ENCODE measurements around the gene PELO.

The PELO gene

GRCh38 chr5:52772668-52773067, 15.0 kb upstream of the PELO start:
- no peak for DNase-seq (ENCODE audit: low read depth)

DNA sequence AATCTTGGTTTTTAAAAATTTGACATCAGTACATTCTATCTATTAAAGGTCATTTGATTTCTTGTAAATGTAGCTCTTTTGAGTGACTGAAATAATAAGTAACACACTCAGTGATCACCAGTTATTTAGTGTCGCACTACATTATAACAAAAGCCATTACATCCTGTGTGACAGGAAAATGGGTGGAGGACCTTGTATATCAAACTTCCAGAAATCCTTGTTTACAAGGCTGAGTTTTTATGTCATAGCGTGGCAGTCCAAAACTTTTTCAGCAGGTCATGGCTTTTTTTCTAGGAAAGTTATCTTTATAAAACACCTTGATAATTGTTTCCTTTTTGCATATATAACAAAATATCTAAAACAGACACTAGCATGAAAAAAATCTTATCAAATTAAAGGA, 14.4 kb upstream of the PELO start:
- no peak for DNase-seq (ENCODE audit: low read depth)

GRCh38 chr5:52774005-52774410, 13.7 kb upstream of the PELO start:
- DNase-seq (ENCODE audit: low read depth) = no peak

- DNase-seq (ENCODE audit: low read depth) = no peak
These were observed 11.6 kb upstream of the PELO start for GRCh38 chr5:52776116-52776515.

- no peak for DNase-seq (ENCODE audit: low read depth)
These were observed 10.5 kb upstream of the PELO start for GRCh38 chr5:52777186-52777585.

DNA sequence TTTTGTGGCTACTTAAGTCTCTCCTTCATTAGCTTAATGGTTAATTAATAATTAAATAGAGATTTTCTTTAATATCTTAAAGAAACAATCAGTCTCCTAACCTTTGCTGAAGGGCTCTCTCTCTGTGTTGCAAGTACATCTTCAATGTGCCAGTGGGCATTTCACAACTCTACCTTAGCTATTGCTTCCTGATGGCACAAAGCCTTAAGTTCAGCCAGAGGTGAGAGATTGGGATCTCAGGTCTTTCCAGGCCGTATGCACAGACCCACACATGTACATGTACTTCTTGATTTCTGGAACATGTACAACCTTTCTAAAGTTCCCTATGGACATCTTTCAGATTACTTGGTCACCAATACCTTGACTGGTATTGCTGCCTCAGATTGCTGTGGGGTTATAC, 8.9 kb upstream of the PELO start:
- no peak for DNase-seq (ENCODE audit: low read depth)

GRCh38 chr5:52779213-52779612, 8.5 kb upstream of the PELO start:
- DNase-seq (ENCODE audit: low read depth) = no peak

DNA sequence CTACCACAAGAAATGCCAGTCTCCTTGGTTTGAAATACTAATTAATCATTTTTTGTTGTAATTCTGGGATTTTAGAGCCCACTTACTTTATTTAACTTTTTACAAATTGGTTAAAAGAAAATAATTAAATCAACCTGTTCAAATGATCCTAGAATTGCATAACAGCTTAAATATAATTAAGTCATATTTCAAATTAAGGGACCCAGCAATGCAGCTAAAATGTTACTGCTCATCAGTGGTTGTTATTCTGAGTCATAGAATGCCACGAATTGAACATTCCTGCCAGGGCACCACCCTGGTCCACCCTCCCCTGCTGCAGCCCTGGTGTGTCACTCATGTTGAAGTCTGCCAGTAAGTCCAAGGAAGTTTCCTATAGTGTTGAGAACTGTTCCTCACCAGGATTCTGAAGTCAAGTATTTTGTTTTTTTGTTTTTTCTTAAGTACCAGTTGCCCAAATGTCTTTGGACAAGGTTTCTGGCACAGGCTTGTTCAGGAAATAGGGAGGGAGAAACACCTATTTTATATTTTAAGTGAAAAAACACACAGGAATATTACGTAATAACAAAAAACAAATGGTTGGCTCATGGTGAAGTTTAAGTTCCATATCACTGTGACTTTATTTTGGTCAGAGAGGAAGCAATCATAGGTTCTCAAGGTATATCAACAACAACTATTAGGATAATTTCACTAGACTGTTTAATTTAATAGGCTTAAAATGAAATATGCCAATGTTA, 4.3 kb upstream of the PELO start:
- DNase-seq (ENCODE audit: low read depth) = no peak

GRCh38 chr5:52784737-52785136, 3.0 kb upstream of the PELO start:
- no peak for DNase-seq (ENCODE audit: low read depth)

GRCh38 chr5:52786391-52786790, 1.3 kb upstream of the PELO start:
- DNase-seq (ENCODE audit: low read depth) = no peak

DNA sequence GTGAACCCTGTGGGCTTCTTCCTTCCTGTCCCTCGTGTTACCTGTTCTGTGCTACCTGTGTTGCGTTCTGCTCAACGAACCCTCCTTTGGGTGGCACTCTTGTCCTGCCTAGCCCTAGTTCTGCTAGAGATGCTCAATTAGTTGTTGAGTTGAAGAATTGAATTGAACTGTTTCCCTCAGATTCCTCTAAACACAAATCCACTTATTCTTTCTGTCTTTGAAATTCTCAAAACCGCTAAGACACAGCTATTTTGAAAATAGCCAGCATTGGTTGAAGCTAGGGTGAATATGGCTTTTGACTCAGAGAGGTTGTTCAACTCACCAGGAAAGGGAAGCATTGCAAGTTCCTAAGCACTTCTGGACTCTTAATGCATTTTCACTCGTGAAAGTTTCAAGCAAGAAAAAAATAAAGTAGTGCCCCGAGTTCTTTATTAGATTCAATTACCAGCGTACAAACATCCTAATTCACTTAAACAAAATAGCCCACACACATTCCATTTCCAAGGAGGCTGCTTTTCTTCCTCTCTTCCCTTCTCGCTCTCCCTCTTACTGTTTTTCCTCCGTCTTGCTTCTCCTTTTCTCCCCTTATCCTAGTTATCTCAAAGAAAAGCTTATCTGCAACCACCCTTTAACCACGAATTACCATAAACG, 642 bp upstream of the PELO start:
- DNase-seq (ENCODE audit: low read depth) = no peak

GRCh38 chr5:52788505-52788821, 747 bp downstream of the PELO start:
- no peak for DNase-seq (ENCODE audit: low read depth)

DNA sequence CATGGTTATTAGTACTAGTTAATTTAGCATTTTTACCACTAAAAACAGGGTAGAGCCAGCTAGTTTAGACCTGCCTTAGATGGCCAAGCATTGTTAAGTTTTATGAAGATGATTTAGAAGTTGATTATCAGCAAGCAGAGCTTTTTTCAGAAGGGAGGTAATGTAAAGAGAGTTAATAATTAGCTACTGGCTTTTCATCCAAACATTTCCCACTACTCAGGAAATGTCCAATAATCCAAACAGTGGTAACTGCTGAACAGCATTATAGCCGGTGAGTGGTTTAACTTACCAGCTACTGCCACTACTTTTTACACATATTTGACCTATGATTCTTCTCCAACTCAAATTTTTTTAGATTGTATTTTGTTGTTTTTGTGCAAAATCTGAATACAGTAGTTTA, 1.7 kb downstream of the PELO start:
- DNase-seq (ENCODE audit: low read depth) = no peak

GRCh38 chr5:52789851-52790250, 2.1 kb downstream of the PELO start:
- DNase-seq (ENCODE audit: low read depth) = no peak

- DNase-seq (ENCODE audit: low read depth) = no peak
These were observed 3.6 kb downstream of the PELO start for GRCh38 chr5:52791366-52791765.

DNA sequence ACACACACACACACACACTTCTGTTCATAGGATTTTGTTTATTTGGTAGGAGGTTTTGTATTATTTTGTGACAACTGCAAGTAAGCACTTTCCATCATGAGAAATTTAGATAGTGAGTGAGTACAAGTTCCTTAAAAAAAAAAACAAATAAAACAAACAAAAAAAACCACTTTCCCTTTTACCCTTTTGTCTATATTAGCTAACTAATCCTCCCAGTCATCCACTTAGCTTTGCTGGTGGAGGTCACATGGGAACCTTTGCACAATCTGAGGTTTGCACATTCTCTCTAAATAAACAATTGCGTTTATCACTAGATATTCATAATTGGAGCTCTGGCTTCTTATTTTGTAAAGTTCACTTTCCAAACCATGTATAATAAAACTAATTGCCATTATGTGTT, 6.8 kb downstream of the PELO start:
- DNase-seq (ENCODE audit: low read depth) = no peak

DNA sequence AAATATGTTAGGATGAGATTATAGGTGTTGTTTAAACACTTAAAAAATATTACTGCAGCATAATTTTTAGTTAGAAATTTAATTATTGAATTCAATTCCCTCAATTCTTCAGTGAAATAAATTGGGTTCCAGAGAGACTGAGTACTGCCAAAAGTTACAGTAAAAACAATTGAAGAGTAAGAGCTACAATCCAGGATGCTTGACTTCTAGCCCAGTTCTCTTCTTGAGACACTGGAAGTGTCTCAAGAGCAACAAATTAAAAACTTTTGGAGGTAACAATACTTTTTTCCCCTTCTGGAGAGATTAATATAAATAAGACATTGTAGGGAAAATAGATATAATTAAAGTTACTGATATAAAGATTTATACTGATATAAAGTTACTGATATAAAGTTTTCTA, 8.3 kb downstream of the PELO start:
- no peak for DNase-seq (ENCODE audit: low read depth)

DNA sequence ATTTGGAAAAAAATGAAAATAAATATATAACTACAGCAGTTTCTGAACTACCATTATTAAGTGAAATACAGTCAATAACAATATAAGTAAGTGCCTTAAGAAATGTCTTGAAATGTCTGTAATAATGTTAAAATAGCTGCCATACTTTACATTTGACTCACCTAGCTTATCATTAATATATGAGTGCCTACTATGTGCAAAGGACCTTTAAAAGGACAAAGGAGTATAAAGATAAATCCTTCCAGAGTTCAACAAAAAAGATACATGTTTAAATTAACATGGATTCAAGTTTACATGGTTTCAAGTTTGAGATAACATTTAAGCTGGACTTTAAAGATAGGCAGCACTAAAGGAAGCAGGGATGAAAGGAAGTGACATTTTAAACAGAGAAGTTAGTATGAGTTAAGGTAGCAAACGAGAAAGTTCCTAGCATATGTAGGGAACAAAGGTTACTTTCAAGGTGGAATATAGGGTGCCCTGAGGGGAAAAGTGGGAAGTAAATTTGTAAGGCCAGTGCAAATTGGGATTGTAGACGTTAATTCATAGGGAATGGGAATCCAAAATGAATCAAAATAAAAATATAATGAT, 8.9 kb downstream of the PELO start:
- no peak for DNase-seq (ENCODE audit: low read depth)

DNA sequence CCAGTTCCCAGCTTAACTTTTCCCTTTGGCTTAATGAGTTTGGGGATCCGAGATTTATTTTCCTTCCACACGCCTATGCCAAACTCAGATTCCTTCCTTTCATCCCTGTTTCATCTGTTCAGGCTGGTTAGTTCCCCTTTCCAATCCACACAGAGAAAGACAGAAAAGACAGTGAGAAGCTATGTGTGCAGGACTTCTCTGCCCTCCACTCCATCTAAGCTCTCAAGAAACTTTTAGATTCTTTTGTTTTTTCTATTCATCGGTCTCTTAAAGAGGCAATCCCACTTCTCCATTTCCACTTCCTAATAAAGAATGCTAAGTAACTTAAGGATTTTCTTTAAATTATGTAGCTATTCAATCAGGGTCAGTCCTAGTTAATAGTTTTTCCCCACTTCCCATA, 11.2 kb downstream of the PELO start:
- DNase-seq (ENCODE audit: low read depth) = no peak

- no peak for DNase-seq (ENCODE audit: low read depth)
These were observed 11.8 kb downstream of the PELO start for GRCh38 chr5:52799358-52799982.

GRCh38 chr5:52799983-52800393, 12.3 kb downstream of the PELO start:
- peak; percentile 93 for DNase-seq (ENCODE audit: low read depth)

GRCh38 chr5:52800394-52801213, 12.9 kb downstream of the PELO start:
- DNase-seq (ENCODE audit: low read depth) = peak; percentile 30
